Cortex of kidney (tissue), 1 donor: ENCODE data around the gene LSS.
"Not testable (repeated sequence)": the region's sequence is repeated elsewhere in the genome, so short reads cannot be mapped to it uniquely, and the experiment has no call there.

ENCODE experiments used
- DNase-seq: peaks from one replicate; lab custom pipeline; 2025; lab: John Stamatoyannopoulos, UW

Gene LSS

DNA sequence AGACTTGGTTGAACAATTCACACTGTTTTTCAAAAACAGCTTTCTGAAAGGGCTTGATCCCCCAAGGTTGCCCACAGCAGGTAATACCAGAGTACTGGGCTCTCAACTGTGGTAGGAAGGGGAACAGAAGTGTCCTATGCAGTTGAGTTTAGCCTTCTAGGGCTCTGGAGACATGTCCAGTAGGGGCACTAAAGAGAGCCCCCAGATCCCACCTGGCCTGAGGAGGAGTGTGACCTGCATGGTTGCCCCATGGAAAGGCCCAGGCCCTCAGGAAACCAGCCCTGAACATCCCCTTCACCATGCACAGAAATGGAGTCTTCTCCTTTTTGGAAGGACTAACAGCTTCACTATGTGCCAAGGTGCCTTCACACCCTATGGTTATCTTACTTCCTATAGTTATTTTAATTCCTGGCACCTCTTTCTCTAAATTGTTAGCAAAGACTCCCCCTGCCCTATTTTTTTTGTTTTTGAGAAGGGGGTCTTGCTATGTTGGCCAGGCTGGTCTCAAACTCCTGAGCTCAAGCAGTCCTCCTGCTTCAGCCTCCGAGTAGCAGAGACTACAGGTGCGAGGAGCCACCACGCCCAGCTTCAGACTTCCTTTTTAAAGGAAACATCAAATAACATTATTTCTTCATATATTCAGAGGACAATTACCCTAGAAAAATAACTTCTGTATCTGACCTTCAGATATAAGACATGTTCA lies 16.8 kb upstream of the LSS start:
- no peak for DNase-seq

GRCh38 chr21:46244602-46245001 lies 16.0 kb upstream of the LSS start:
- DNase-seq: no peak

DNA sequence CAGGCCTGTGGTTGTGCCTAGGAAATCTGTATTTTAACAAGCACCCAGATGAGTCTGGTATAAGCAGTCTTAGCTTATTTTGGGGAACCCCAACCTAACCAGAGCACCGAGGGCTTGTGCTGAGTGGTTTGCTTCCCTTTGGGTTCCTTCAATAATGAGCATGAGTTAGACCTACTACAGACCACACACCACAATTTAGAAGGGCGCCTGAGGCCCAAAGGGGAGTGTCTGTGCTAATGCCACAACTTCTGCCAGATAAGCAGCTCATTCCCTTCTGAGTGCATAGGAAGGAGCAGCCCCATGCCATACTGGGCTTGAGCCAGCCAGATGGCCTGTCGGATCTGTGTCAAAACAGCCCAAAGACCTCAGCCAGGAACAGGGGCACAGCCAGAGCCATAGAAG lies 15.4 kb upstream of the LSS start:
- DNase-seq: no peak

DNA sequence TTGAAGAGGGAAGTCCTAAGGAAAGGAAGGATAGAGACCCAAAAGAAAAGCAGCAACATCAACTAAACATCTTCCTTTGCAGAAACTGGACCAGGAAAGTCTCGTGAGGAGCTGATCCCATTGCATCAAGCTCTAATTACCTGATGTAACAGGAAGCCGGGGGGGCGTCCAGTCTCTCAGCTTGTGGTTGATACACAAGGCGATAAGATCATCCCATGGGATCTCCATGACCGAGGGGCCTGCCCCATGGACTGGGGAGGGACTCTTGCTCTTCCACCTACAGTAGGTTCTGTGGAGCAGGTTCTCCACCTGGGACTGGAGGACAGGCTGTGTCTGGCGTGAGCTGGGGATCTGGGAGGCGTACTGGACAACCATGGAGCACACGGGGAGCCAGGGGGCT lies 14.8 kb upstream of the LSS start:
- no peak for DNase-seq

GRCh38 chr21:46241577-46241976 lies 13.0 kb upstream of the LSS start:
- DNase-seq: not testable (repeated sequence)

DNA sequence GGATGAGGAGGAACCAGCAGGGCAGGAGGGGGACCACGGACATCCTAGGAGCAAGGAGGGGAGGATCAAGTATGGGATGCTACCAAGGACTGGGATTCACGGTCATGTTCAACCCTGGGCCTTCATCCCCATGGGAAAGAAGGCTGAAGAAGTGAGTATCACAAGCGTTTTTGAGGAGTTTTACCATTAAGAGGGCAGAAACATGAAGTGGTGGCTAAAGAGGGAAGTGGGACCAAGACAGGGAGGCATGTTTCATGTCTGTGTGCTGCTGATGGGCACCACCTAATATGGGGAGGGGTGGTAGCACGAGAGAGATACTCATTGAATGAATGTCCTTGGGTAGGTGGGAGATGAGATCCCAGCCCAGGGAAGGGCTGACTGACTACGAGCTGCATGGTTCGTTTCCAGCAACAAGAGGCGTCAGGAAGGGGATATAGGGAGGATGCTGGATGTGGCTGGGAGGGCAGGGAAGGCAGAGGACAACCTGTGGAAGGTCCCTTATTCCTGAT lies 11.3 kb upstream of the LSS start:
- no peak for DNase-seq

- no peak for DNase-seq
Observed at GRCh38 chr21:46237474-46237873, 8.9 kb upstream of the LSS start.

DNA sequence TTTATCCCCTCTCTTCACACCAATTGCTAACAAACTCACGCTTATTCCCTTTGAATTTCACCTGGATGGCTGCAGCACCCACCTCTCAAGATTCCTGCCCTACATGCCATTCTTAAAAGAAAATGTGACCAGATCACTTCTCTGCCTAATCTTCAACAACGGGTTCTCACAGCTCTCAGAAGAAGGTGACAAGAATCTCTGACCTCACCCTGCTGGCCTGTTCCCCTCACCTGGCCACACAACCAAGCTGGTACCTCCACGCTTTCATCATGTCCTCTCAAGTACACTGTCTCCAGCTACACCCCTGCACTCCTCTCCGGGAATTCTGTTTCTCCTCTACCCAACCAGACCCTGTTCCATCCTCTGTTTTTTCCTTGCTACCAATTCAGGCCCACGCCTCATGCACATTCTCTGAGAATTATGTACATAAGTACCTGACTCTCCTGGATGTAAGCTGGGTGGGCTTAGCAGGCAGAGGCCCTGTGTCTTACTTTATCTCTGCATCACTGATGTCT lies 5.9 kb upstream of the LSS start:
- no peak for DNase-seq

DNA sequence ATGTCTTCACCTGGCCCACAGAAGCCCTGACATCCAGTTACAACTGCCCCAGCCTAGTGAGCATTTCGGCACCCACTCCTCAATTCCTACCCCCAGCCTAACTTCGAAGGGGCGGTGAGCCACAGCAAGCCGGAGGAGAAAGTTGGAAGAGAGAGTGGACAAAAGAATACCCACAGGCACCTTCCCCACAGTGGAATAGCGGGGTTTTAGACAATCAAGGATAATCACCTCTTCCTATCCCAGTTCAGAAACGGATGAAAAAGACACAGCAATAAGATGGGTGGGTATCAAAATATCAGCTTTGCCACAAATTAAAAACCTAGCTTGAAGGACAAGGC lies 1.3 kb upstream of the LSS start:
- no peak for DNase-seq

DNA sequence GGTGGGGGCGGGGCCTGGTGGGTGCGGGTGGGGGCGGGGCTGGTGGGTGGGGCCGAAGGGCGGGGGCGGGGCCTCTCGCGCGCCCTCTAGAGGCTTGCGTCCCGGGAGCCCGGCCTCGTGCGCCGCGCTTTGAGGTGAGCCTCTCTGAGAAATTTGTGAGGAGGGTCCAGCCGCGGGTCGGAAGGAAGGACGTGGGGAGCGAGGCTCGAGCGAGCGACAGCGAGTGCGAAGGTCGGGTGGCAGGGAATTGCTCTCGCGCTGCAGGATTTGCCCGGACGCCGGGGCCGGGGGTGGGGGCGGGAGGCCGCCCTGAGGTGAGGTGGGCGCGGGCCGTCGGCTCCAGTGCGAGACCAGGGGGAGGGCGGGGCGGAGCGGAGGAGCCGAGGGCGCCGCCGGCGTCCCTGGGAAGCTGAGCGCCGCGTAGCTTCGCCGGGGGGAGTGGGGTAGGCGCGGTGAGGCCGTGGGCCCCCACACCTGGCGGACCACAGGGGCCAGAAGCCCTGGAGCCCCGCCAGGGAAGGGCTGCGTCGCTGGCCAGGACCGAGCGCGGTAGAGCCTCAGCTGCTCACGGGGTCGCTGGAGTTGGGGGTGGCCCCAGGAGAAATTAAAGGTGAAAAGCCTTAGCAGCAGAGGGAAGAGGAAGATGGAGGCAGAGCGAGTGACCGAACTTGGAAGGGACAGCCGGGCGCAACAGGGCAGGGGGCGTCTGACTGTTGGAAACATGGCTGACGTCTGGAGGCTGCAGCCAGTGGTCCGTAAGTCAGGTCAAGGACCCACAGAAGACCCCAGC lies 754 bp upstream of the LSS start:
- no peak for DNase-seq

- no peak for DNase-seq
Observed at GRCh38 chr21:46227811-46228344, 696 bp downstream of the LSS start.

DNA sequence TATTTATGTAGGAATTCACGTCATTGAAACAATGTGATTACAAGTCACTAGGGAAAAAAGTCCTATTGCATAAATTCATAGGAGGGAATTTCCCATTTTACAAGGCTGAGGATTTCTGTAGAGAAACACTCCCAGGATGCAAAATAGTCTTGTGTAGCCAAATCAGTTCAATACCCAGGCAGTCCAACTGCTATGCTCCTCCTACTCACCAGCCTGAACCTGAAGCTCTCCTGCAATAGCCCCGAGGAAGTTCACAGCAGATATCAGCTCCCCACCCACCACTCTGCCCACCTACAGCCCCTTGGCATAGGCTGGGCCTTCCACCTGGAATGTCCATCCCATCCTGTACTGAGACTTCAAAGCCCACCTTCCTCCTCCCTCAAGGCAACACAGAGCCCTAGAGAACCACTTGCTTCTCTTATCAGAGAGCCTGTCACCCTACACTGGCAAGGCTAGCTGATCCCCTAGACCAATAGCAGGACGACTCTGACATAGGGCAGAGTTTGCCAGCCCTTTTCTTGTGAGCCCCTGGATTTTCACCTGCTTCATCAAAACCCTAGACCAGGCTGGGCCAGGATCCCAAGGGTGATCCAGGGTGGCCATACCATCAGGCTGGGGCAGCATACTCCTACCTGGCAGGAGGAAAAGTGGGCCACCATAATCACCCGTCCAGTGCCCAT lies 1.5 kb downstream of the LSS start:
- no peak for DNase-seq

- no peak for DNase-seq
Observed at GRCh38 chr21:46226146-46226545, 2.4 kb downstream of the LSS start.

- not testable (repeated sequence) for DNase-seq
Observed at GRCh38 chr21:46223661-46224060, 4.9 kb downstream of the LSS start.

- no peak for DNase-seq
Observed at GRCh38 chr21:46223217-46223616, 5.4 kb downstream of the LSS start.

- DNase-seq: no peak
Observed at GRCh38 chr21:46222436-46223116, 6.0 kb downstream of the LSS start.

GRCh38 chr21:46221664-46222435 lies 6.7 kb downstream of the LSS start:
- DNase-seq: no peak

- DNase-seq: no peak
Observed at GRCh38 chr21:46220847-46221246, 7.7 kb downstream of the LSS start.

DNA sequence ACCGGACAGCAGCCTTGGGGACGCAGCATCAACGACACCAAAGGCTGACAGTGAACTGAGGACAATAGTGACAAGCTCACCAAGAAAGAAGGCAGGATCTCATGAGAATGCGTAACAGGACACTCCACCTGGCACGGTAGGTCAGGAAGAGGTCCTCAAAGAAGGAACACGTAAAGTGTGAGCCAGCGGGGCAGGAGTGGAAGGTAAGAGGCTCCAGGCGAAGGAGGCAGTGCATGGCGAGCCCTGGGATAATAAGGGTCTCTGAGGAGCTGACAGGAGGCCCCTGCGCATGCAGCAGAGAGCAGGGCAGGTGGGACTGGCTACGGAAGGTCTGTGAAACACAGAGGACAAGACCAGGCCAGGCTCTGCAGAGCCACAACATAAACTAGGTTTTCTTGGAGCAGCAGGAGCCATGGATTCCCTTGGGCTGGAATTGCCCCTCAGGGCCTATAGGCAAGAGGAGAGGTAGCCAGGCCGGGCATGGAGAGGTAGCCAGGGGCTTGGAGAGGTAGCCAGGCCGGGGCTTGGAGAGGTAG lies 8.2 kb downstream of the LSS start:
- DNase-seq: no peak

DNA sequence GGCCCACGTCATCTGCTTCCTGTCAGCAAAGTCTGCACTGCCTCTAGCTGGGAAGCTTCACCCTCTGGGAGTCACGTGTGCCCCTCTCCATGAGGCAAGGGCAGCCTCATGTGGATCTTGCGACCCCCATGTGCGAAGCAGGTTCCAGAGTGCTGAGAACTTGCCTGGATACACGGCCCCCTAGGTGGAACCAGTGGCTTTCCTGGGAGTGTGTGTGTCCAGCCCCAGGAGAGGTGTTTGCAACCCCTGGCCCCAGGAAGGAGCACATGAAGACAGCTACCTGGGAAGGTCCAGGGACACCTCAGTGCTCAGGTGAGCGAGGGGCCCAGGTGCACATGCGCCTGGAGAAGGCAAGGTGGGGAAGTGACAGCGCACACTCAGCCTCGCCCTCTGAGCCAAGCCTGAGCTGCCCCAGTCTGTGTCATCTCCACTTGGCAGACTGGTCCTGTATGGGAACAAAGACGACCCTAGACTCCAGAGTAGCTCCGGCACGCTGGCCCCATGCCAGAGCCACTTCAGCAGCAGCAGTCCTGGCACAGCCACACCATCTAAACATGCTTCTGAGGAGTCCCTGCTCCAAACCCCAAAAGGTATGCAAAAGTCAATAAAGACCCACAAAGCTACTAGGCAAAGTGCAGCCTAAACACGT lies 8.9 kb downstream of the LSS start:
- no peak for DNase-seq
